ENCODE measurements around the gene CNNM2.

The CNNM2 gene

DNA sequence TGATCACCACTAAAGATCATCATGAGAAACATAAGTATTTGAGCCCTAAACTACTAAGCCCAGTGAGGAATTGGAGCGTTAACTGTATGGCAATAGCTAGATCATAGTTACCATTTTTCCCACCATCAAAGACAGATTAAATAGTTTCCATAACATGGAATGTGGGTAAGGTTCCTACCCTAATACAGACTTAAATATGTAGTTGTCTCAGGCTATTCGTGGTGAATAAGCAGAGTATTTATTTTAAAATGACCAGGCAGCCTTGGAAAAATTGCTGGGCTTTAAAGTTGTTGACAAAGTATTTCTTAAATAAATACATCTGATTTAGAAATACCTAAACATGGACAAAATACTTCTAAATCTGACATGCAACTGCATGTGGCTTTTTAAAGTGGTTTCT lies 168.2 kb downstream of the CNNM2 start:
- no peaks in the 10 kb centered on the region for H4K20me1 ChIP-seq (ENCODE audit: low read depth, low read length)
- no peaks in the 10 kb centered on the region for H3K79me2 ChIP-seq (ENCODE audit: insufficient read depth, low read length)
- H3K27ac ChIP-seq (ENCODE audit: low read depth, low read length), result no peak overlapping the region
- no peaks in the 10 kb centered on the region for H3K9me2 ChIP-seq (replicated peaks; ENCODE audit: insufficient read depth, low read length)
- H3K27me3 ChIP-seq (ENCODE audit: low read length), result no peaks in the 10 kb centered on the region
- peaks cover 25% of the 10 kb centered on the region; the same call in 1 of the 2 replicates for H3K36me3 ChIP-seq (ENCODE audit: low read length)
- H3K4me3 ChIP-seq (ENCODE audit: insufficient read depth, low read length, poor library complexity, severe bottlenecking), result no peak overlapping the region
- H3F3A ChIP-seq (ENCODE audit: insufficient read depth), result no peaks in the 10 kb centered on the region
- no peak overlapping the region for H3K4me2 ChIP-seq (ENCODE audit: low read depth, low read length, poor library complexity, severe bottlenecking)
- no peaks in the 10 kb centered on the region for H3K9me3 ChIP-seq (ENCODE audit: insufficient read depth, low read length)
- no peak overlapping the region for H3K9ac ChIP-seq (ENCODE audit: low read length)
- no peak overlapping the region for H2AFZ ChIP-seq (ENCODE audit: low read depth, low read length, severe bottlenecking)
- TF ChIP-seq, protein P1, sequence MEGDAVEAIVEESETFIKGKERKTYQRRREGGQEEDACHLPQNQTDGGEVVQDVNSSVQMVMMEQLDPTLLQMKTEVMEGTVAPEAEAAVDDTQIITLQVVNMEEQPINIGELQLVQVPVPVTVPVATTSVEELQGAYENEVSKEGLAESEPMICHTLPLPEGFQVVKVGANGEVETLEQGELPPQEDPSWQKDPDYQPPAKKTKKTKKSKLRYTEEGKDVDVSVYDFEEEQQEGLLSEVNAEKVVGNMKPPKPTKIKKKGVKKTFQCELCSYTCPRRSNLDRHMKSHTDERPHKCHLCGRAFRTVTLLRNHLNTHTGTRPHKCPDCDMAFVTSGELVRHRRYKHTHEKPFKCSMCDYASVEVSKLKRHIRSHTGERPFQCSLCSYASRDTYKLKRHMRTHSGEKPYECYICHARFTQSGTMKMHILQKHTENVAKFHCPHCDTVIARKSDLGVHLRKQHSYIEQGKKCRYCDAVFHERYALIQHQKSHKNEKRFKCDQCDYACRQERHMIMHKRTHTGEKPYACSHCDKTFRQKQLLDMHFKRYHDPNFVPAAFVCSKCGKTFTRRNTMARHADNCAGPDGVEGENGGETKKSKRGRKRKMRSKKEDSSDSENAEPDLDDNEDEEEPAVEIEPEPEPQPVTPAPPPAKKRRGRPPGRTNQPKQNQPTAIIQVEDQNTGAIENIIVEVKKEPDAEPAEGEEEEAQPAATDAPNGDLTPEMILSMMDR (IDR thresholded peaks at IDR 0.05; ENCODE audit: insufficient read depth, low read length, poor library complexity, severe bottlenecking), result no peak
- no peak for TF ChIP-seq EZH2phosphoT487 (conservative IDR thresholded peaks at IDR 0.05; ENCODE audit: low read length)

DNA sequence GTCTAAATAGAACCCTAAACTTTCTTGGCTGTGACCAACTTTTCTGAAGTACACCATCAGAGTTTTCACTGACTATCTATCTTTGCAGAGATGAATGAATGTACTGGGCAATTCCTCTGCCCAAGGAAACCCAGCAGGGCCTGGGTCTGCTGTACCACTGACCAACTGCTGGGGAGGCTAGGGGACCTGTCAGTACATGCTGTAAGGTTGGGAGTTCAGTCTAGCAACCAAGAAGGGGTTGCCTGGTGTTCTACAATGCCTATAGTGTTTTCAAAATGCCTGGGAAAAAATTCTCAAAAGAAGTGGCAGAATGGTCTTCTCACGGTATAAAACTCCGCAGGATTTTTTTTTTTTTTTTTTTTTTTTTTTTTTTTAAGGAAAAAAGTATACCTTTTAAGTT lies 168.7 kb downstream of the CNNM2 start:
- no peak overlapping the region for H3K27ac ChIP-seq (ENCODE audit: low read depth, low read length)
- TF ChIP-seq, protein P1 (IDR thresholded peaks at IDR 0.05; ENCODE audit: insufficient read depth, low read length, poor library complexity, severe bottlenecking), result no peak
- TF ChIP-seq EZH2phosphoT487 (conservative IDR thresholded peaks at IDR 0.05; ENCODE audit: low read length), result no peak
- H3K9me2 ChIP-seq (replicated peaks; ENCODE audit: insufficient read depth, low read length), result no peaks in the 10 kb centered on the region
- H3K4me2 ChIP-seq (ENCODE audit: low read depth, low read length, poor library complexity, severe bottlenecking), result no peak overlapping the region
- no peak overlapping the region for H3K9ac ChIP-seq (ENCODE audit: low read length)
- H3K36me3 ChIP-seq (ENCODE audit: low read length), result peaks cover 25% of the 10 kb centered on the region; the same call in 1 of the 2 replicates
- H3K9me3 ChIP-seq (ENCODE audit: insufficient read depth, low read length), result no peaks in the 10 kb centered on the region
- H3K4me3 ChIP-seq (ENCODE audit: insufficient read depth, low read length, poor library complexity, severe bottlenecking), result no peak overlapping the region
- no peaks in the 10 kb centered on the region for H3F3A ChIP-seq (ENCODE audit: insufficient read depth)
- H4K20me1 ChIP-seq (ENCODE audit: low read depth, low read length), result no peaks in the 10 kb centered on the region
- H3K79me2 ChIP-seq (ENCODE audit: insufficient read depth, low read length), result no peaks in the 10 kb centered on the region
- H3K27me3 ChIP-seq (ENCODE audit: low read length), result no peaks in the 10 kb centered on the region
- no peak overlapping the region for H2AFZ ChIP-seq (ENCODE audit: low read depth, low read length, severe bottlenecking)

DNA sequence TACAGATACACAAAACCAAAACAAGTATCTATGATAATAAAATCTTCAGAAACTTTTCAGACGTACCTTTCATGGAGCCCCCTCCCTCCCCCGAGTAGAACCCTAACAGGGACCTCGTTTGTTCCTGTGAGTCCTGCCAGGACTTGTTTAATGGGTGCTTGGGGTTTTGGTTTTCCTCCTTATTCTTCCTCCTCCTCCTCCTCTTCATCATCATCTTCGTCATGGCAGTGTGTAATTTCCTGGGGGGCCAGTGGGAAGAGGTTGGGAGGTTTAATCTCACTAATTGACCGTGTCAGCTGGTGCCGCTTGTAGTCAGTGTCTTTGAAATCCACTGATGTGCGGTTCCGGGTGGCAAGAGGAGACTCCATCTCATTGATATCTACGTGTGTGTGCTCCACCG lies 171.4 kb downstream of the CNNM2 start:
- Histone ChIP-seq H3K79me2 (ENCODE audit: insufficient read depth, low read length) (no peaks in the 10 kb centered on the region), H3K9me3 (ENCODE audit: insufficient read depth, low read length) (no peaks in the 10 kb centered on the region), H2AFZ (ENCODE audit: low read depth, low read length, severe bottlenecking) (no peak overlapping the region), H4K20me1 (ENCODE audit: low read depth, low read length) (no peaks in the 10 kb centered on the region), H3K4me2 (ENCODE audit: low read depth, low read length, poor library complexity, severe bottlenecking) (no peak overlapping the region), H3F3A (ENCODE audit: insufficient read depth) (no peaks in the 10 kb centered on the region), H3K9ac (ENCODE audit: low read length) (no peak overlapping the region), H3K4me3 (ENCODE audit: insufficient read depth, low read length, poor library complexity, severe bottlenecking) (no peak overlapping the region), H3K27me3 (ENCODE audit: low read length) (no peaks in the 10 kb centered on the region), H3K27ac (ENCODE audit: low read depth, low read length) (no peak overlapping the region), H3K9me2 (replicated peaks; ENCODE audit: insufficient read depth, low read length) (no peaks in the 10 kb centered on the region), H3K36me3 (ENCODE audit: low read length) (peaks cover 34% of the 10 kb centered on the region)
- TF ChIP-seq EZH2phosphoT487 (conservative IDR thresholded peaks at IDR 0.05; ENCODE audit: low read length), result no peak
- TF ChIP-seq, protein P1 (IDR thresholded peaks at IDR 0.05; ENCODE audit: insufficient read depth, low read length, poor library complexity, severe bottlenecking), result no peak

Measured in SU-DHL-6 (cell line).